DOHH2 (cell line): ENCODE data around the gene HOXC6.

Experiments used
- EZH2phosphoT487 ChIP-seq: fragments of 200-600 bp; sonication (generic); IDR thresholded peaks from 2 replicates; pipeline ENCODE4 v1.6.1; 2017; ENCODE audit warnings: borderline replicate concordance, mild to moderate bottlenecking, antibody characterized with exemption, low read length, moderate library complexity, mixed read lengths
- TF ChIP-seq, protein P1 (sequence below): fragments of 200-600 bp; sonication (generic); IDR thresholded peaks from one replicate; pipeline ENCODE4 v1.5.1; 2014; ENCODE audit warnings: antibody characterized with exemption, mild to moderate bottlenecking, low read depth, low read length; ENCODE audit not compliant: poor library complexity, severe bottlenecking

- TF ChIP-seq, protein P1, sequence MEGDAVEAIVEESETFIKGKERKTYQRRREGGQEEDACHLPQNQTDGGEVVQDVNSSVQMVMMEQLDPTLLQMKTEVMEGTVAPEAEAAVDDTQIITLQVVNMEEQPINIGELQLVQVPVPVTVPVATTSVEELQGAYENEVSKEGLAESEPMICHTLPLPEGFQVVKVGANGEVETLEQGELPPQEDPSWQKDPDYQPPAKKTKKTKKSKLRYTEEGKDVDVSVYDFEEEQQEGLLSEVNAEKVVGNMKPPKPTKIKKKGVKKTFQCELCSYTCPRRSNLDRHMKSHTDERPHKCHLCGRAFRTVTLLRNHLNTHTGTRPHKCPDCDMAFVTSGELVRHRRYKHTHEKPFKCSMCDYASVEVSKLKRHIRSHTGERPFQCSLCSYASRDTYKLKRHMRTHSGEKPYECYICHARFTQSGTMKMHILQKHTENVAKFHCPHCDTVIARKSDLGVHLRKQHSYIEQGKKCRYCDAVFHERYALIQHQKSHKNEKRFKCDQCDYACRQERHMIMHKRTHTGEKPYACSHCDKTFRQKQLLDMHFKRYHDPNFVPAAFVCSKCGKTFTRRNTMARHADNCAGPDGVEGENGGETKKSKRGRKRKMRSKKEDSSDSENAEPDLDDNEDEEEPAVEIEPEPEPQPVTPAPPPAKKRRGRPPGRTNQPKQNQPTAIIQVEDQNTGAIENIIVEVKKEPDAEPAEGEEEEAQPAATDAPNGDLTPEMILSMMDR = no peak
- no peak for TF ChIP-seq EZH2phosphoT487
These were observed 20.9 kb downstream of the HOXC6 start for GRCh38 chr12:54049108-54049507.
